ENCODE data around the gene ESR1. TPM values are rescaled to one million over a fixed set of nuclear protein-coding genes. Genes with fewer than 3 reads are reported as not detected.

ESR1 gene
- total RNA-seq, 1 experiment from 2014 or later, result 0.98 TPM

GRCh38 chr6:152160346-152160745 lies 352.9 kb downstream of the ESR1 start:
- DNase-seq (ENCODE audit: low spot score) (no peak), ATAC-seq (no peak)
- CTCF ChIA-PET, result interaction anchor here (1.2 kb wide), 1 partner anchor 197 kb away, joined by 4 read pairs; no protein-coding TSS in a partner anchor
- Mint-ChIP-seq H3K36me3 (no peaks in the 10 kb centered on the region), H3K9me3 (no peaks in the 10 kb centered on the region), H3K4me3 (no peak overlapping the region), H3K27ac (no peak overlapping the region), H3K27me3 (ENCODE audit: low read depth) (no peaks in the 10 kb centered on the region), H3K4me1 (peaks cover 11% of the 10 kb centered on the region; the same call in 1 of the 2 replicates)
- POLR2A ChIA-PET, result no interaction called here
- TF ChIP-seq SMAD4 (CRISPR knock-in tag; IDR thresholded peaks at IDR 0.05) (no peak), CDX4 (CRISPR knock-in tag; IDR thresholded peaks at IDR 0.05; ENCODE audit: borderline replicate concordance) (no peak), NR3C1 (CRISPR knock-in tag; conservative IDR thresholded peaks at IDR 0.05; ENCODE audit: low read depth) (no peak), PRDM15 (CRISPR knock-in tag; IDR thresholded peaks at IDR 0.05) (no peak), E2F5 (CRISPR knock-in tag; IDR thresholded peaks at IDR 0.05) (no peak), USF1 (CRISPR knock-in tag; IDR thresholded peaks at IDR 0.05) (no peak), JAZF1 (CRISPR knock-in tag; IDR thresholded peaks at IDR 0.05) (no peak), ATF6 (CRISPR knock-in tag; IDR thresholded peaks at IDR 0.05) (no peak), RELA (CRISPR knock-in tag; IDR thresholded peaks at IDR 0.05; ENCODE audit: borderline replicate concordance) (no peak)

GRCh38 chr6:152161501-152161900 lies 354.0 kb downstream of the ESR1 start:
- Mint-ChIP-seq H3K27ac (no peak overlapping the region), H3K9me3 (no peaks in the 10 kb centered on the region), H3K27me3 (ENCODE audit: low read depth) (no peaks in the 10 kb centered on the region), H3K36me3 (no peaks in the 10 kb centered on the region), H3K4me3 (no peak overlapping the region), H3K4me1 (peaks cover 11% of the 10 kb centered on the region; the same call in 1 of the 2 replicates)
- ChIA-PET POLR2A (no interaction called here), CTCF (interaction anchor here (0.5 to 1.3 kb wide), 2 partner anchors 83 to 484 kb away, joined by 3 read pairs; no protein-coding TSS in a partner anchor)
- peak; percentile 41 for ATAC-seq
- no peak for DNase-seq (ENCODE audit: low spot score)
- TF ChIP-seq PREB (CRISPR knock-in tag; IDR thresholded peaks at IDR 0.05; ENCODE audit: borderline replicate concordance), result no peak
- TF ChIP-seq PRDM15 (CRISPR knock-in tag; IDR thresholded peaks at IDR 0.05), result no peak
- no peak for TF ChIP-seq ZNF396 (CRISPR knock-in tag; IDR thresholded peaks at IDR 0.05; ENCODE audit: borderline replicate concordance)
- TF ChIP-seq AFF4 (CRISPR knock-in tag; IDR thresholded peaks at IDR 0.05; ENCODE audit: borderline replicate concordance), result no peak
- TF ChIP-seq ZNF512 (CRISPR knock-in tag; IDR thresholded peaks at IDR 0.05; ENCODE audit: borderline replicate concordance), result no peak
- no peak for TF ChIP-seq TCF7 (CRISPR knock-in tag; IDR thresholded peaks at IDR 0.05; ENCODE audit: low read depth)
